Ecto neural progenitor cell (in vitro differentiated cells): ENCODE measurements around the gene CDH4.

Source experiments
- DNase-seq: peaks from one replicate; pipeline ENCODE4 v3.0.0-alpha.2; 2018; ENCODE audit warnings: low spot score

Gene CDH4

GRCh38 chr20:61790116-61790827 lies 538.2 kb downstream of the CDH4 start:
- no peak for DNase-seq

- DNase-seq, result no peak
Observed at GRCh38 chr20:61791995-61792394, 539.9 kb downstream of the CDH4 start.

- DNase-seq, result no peak
Observed at GRCh38 chr20:61795669-61796630, 543.9 kb downstream of the CDH4 start.

DNA sequence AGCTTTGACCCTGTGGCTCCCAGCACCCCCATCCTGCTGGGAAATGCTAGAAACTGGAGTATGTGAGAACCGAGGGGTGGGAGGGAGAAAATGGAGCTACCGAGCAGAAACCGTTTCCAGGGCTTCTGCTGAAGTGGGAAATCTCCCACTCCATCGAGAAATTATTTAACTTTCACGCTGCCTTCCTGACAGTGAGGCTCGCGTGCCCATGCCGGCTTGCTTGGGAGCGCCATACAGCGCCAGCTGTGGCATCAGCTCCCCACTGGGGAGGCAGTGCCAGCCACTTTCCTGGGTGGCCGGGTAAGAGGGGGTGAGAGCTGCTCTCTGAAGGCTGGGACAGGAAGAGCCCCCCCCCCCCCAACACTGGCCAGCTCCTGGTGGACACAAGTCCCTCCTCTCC lies 544.7 kb downstream of the CDH4 start:
- no peak for DNase-seq

DNA sequence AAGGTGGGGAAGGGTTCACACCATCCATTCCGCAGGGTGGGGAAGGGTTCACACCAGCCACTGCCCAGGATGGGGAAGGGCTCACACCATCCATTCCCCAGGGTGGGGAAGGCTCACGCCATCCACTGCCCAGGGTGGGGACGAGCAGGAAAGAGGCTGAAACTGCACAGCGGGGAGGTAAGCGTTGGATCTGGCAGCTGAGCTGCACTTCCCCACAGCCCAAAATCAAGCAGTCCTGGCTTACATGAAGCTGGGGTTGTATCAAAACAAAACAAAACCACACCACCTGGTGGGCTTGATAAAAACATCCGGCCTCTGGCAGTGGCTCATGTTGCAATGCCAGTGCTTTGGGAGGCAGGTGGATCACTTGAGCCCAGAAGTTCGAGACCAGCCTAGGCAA lies 545.1 kb downstream of the CDH4 start:
- no peak for DNase-seq

- no peak for DNase-seq
Observed at GRCh38 chr20:61797971-61798411, 545.9 kb downstream of the CDH4 start.

DNA sequence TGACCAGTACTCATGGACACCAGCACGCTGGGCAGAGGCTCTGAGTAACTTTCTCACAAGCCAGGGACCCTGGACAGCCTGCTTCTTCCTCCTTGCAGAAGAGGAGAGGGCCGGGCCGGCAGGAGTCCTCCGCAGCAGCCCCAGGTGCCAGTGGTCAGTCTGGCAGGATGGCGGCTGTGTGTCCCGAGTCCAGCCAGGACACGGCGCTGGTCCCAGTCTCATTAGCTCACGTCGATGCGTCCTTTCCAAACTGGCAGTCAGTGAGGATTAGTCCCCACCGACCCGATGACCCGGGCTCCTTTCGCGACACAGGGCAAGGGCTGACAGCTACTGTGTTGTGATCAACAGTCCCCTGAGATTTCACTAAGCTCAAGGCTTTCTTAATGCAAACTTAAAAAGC lies 546.6 kb downstream of the CDH4 start:
- no peak for DNase-seq

DNA sequence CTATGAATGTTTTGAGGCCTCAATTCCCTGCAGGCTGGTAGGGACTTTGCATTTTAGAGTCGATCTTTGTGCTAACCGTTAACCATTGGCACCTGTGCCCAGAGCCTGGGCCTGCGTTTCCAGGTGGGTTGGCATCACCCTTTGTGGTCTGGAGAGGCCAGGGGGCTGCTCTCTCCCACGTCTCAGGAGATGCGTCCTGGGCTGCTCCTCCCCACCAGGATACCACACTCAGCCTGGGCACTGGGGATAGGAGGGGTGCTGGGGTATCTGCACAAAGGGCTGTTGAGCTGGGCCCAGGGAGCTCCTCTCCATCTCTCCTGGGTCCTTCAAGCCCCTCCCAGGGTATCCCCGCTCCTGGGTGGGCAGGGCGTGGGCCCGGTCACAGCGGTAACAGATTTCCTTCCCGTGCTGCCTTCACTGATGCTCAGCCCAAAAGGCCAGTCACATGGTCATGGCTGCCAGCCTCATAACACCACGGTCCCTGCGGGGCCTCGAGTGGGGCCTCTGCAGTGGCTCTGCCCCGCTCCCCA lies 547.4 kb downstream of the CDH4 start:
- DNase-seq, result no peak

DNA sequence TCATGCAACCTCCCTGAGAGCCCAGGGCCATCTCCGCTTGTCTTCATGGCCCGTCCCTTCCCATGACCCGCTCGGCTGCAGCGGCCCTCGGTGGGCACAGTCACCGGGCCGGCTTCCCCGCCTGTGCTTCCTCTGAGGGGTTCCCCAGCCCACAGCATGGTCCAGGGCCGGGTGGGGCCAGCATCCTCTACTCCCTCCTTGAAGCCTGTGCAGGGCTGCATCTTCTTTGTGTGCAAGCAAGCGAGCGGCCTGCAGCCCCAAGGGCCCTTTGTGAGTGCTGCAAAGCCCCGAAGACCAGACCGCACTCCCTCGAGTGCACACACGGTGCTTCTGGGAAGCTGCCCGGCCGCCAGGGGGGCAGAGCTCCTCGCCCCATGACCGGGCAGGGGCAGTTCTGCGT lies 547.9 kb downstream of the CDH4 start:
- DNase-seq, result no peak

- no peak for DNase-seq
Observed at GRCh38 chr20:61800359-61801064, 548.5 kb downstream of the CDH4 start.

DNA sequence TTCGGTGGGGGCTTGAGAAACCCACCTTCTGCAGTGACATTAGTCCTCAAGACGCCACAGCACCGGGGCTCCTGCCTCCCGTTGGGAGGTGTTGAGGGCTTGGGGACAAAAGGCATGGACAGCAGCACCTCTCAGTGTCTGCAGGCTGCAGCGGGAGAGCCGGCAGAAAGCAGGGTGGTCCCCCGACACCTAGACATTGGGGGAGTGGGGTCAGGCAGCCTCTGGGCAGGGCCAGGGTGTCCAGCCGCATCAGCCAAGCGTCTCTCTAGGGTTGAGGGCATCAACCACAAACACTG lies 549.0 kb downstream of the CDH4 start:
- no peak for DNase-seq

GRCh38 chr20:61801428-61801827 lies 549.4 kb downstream of the CDH4 start:
- no peak for DNase-seq

GRCh38 chr20:61801857-61802442 lies 549.9 kb downstream of the CDH4 start:
- no peak for DNase-seq

DNA sequence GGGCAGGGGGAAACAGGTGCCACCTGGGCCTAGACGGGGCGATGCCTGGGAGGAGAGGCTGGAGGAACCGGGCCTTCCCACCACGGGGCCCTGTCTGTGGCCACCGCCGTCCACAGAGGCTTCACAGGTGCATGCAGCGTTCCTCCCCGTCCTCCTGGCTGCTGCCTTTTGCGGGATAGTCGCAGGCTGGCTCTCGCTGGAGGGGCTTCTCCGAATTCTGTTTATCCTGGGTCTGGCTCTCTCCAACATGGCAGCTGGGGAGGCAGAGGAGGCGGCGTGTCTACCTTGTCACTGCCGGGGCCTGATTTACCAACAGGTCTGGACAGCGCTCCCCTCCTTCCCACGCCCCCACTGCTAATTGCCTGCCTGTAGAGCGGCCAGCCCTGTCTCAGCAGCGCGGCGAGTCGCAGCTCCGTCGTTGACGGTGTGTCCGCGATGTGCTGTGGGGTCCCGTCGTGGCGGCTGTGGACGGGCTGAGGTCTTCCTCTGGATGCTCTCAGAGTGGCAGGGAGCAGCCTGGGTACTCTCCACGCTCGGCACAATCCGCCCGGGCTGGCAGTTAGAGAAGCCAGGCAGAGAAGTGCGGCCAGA lies 550.8 kb downstream of the CDH4 start:
- no peak for DNase-seq

DNA sequence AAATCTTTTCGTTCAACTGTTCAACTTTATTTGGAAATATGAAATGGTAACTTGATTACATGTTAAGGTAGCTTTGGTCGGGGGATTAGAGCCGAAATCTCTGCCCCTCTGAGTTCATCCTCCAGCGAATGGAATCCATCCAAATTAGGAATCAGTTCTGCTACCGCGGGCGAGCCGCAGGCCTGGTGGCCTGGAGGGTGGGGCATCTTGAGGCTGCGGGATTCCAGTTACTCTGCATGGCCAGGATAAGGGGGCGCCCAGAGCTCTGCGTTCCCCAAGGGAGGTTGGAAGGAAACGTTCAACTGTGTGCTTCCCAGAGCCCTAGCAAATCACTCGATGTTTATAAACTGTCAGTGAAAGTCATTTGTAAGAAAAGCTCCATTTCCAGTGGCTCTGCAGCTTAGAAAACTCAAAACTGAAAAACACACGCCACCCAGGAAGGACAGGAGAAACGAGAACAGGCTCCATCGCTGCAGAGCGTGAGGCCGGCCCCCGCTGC lies 551.4 kb downstream of the CDH4 start:
- DNase-seq, result no peak

GRCh38 chr20:61803915-61804751 lies 552.1 kb downstream of the CDH4 start:
- no peak for DNase-seq

DNA sequence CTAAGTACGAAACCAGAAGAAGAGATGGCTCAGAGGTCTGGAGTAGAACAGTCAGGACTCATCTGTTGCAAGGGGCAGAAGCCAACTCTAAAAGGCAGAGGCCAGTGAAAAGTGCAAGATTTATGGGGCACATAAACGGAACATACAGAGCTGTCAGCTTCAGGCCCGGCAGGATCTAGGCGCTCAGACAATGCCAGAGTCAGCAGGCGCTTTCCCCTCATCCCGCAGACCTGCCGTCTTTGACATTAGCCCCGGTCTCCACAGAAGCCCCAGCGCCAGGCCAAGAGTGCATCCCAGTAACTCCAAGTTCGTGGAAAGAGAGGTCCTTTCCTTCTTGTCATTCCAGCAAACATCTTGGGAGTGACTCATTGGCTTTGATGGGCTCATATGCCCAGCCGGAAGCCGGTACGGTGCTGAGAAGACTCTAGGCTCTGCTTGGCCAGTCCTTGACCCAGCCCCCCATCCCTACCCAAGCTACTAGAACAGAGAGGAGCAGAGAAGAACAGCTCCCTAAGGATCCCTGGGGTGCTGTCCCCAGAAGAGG lies 552.8 kb downstream of the CDH4 start:
- DNase-seq, result no peak

GRCh38 chr20:61805365-61805764 lies 553.3 kb downstream of the CDH4 start:
- DNase-seq, result no peak

DNA sequence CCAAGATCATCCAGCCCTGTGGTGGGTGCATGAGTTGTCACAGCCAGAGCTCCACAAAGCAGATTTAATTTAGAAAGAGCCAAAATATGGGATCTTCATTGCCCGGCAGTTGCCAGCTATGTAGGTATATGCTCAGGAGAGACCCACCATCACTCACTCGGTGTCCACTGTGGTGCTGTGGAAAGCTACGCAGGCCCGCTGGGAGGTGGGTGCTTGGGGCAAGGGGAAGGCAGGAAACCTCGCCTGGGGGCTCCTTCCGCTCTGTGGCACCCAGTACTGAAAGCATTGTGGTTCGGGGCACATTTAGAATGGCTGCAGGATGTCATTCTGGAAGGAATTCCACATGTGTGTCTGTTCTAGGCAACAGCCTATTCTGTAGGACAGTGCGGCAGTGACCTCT lies 553.7 kb downstream of the CDH4 start:
- DNase-seq, result no peak

GRCh38 chr20:61806314-61806713 lies 554.3 kb downstream of the CDH4 start:
- no peak for DNase-seq
